LNCAP (cell line): ENCODE data around the gene ARID3A.

Source experiments
- CTCF ChIP-seq: fragments of 450-650 bp; IDR thresholded peaks from 2 replicates; pipeline ENCODE4 v1.5.1; 2017; ENCODE audit warnings: mild to moderate bottlenecking

The ARID3A gene

GRCh38 chr19:961866-962620 is 36.2 kb downstream of the ARID3A start:
- no peak for TF ChIP-seq CTCF

- TF ChIP-seq CTCF, result no peak
These were observed 37.0 kb downstream of the ARID3A start for GRCh38 chr19:962683-963400.

- TF ChIP-seq CTCF, result no peak
These were observed 37.7 kb downstream of the ARID3A start for GRCh38 chr19:963486-963951.

- TF ChIP-seq CTCF, result no peak
These were observed 38.3 kb downstream of the ARID3A start for GRCh38 chr19:964116-964520.

- TF ChIP-seq CTCF, result no peak
These were observed 39.2 kb downstream of the ARID3A start for GRCh38 chr19:964761-965694.

- TF ChIP-seq CTCF, result no peak
These were observed 40.8 kb downstream of the ARID3A start for GRCh38 chr19:966485-967088.

GRCh38 chr19:970695-971094 is 44.9 kb downstream of the ARID3A start:
- peak; percentile 64 for TF ChIP-seq CTCF
